PC-3 (cell line): Measurements from ENCODE around the gene FBXO42.

Experiments
- EZH2 ChIP-seq: fragments of 300-600 bp; sonication (generic); IDR thresholded peaks from one replicate; pipeline ENCODE4 v1.6.1; 2017; ENCODE audit warnings: antibody characterized with exemption, mild to moderate bottlenecking, low read length; ENCODE audit not compliant: unreplicated experiment
- EZH2phosphoT487 ChIP-seq: fragments of 300-600 bp; sonication (generic); IDR thresholded peaks from 2 replicates; pipeline ENCODE4 v1.6.1; 2018; ENCODE audit warnings: mild to moderate bottlenecking, antibody characterized with exemption, low read length, borderline replicate concordance
- TF ChIP-seq, protein P1 (sequence below): fragments of 300-600 bp; sonication (generic); conservative IDR thresholded peaks from 2 replicates; pipeline ENCODE4 v1.5.1; 2017; ENCODE audit warnings: antibody characterized with exemption, low read depth, mild to moderate bottlenecking, low read length

- TF ChIP-seq, protein P1, sequence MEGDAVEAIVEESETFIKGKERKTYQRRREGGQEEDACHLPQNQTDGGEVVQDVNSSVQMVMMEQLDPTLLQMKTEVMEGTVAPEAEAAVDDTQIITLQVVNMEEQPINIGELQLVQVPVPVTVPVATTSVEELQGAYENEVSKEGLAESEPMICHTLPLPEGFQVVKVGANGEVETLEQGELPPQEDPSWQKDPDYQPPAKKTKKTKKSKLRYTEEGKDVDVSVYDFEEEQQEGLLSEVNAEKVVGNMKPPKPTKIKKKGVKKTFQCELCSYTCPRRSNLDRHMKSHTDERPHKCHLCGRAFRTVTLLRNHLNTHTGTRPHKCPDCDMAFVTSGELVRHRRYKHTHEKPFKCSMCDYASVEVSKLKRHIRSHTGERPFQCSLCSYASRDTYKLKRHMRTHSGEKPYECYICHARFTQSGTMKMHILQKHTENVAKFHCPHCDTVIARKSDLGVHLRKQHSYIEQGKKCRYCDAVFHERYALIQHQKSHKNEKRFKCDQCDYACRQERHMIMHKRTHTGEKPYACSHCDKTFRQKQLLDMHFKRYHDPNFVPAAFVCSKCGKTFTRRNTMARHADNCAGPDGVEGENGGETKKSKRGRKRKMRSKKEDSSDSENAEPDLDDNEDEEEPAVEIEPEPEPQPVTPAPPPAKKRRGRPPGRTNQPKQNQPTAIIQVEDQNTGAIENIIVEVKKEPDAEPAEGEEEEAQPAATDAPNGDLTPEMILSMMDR, result no peak
- TF ChIP-seq EZH2phosphoT487 (no peak), EZH2 (no peak)
Measured at GRCh38 chr1:16229976-16230740, 122.1 kb downstream of the FBXO42 start.
